HCT116 (cell line): Measurements from ENCODE around the gene WDR62.
A peak's percentile ranks its signal among the peaks of the same experiment; 100 is the strongest.

Source experiments
- CTCF ChIP-seq, 3 experiments: fragments of 200-600 bp in 1 of 3; sonication (generic) in 1 of 3; IDR thresholded peaks in 2 of 3; conservative IDR thresholded peaks in 1 of 3; 2 replicates each; pipeline ENCODE4 v1.5.1; 2012 to 2017; ENCODE audit warnings: low read depth in 2 of 3, low read length in 2 of 3, antibody characterized with exemption in 1 of 3, borderline replicate concordance in 1 of 3, control low read depth in 1 of 3, mild to moderate bottlenecking in 1 of 3, mixed read lengths in 1 of 3, mixed run types in 1 of 3, moderate library complexity in 1 of 3; ENCODE audit not compliant: insufficient read depth in 1 of 3
- MAX ChIP-seq: IDR thresholded peaks from 2 replicates; pipeline ENCODE4 v1.6.1; 2012
- POLR2A ChIP-seq: IDR thresholded peaks from 2 replicates; pipeline ENCODE4 v1.7.0; 2011; ENCODE audit warnings: borderline replicate concordance; ENCODE audit not compliant: insufficient read depth, insufficient read length; ENCODE audit errors: extremely low read depth
- REST ChIP-seq: IDR thresholded peaks from 2 replicates; pipeline ENCODE4 v1.6.1; 2012; ENCODE audit warnings: low read depth
- ZNF274 ChIP-seq: fragments of 200-500 bp; sonication (Bioruptor generic); IDR thresholded peaks from 2 replicates; pipeline ENCODE4 v1.6.1; 2014; ENCODE audit warnings: mild to moderate bottlenecking, low read depth, low read length, inconsistent platforms

- TF ChIP-seq CTCF (IDR thresholded peaks at IDR 0.05 in 2 of 3, conservative IDR thresholded peaks at IDR 0.05 in 1 of 3; ENCODE audit: borderline replicate concordance in 1 of 3, insufficient read depth in 1 of 3, low read depth in 2 of 3, low read length in 2 of 3): 0 out of 6 replicates have a peak, but pooled peaks of 2 of the 3 experiments have one; percentile 7 to 14
- no peak for TF ChIP-seq MAX
- no peak for TF ChIP-seq POLR2A
- TF ChIP-seq REST: no peak
- no peak for TF ChIP-seq ZNF274
Measured at GRCh38 chr19:36030264-36031148, 24.2 kb upstream of the WDR62 start.
